Measurements from ENCODE around the gene ZWILCH.
A peak's percentile ranks its signal among the peaks of the same experiment; 100 is the strongest.

The ZWILCH gene

DNA sequence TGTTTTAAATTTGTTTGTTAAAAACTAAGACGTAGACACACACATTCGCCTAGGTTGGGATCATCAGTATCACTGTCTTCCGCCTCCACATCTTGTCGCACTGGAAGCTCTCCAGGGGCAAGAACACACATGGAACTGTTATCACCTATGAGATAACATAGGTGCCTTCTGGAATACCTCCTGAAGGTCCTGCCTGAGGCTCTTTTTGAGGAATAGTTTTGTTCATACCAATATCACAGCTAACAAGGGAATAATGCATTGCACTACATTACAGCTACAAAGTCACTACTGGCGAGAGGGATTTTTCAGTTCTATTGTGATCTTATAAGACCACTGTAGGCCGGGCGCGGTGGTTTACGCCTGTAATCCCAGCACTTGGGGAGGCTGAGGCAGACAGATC, 29.9 kb downstream of the ZWILCH start:
- DNase-seq (ENCODE audit: extremely low read depth in 1 of 2, low read depth in 1 of 2), result no peak

DNA sequence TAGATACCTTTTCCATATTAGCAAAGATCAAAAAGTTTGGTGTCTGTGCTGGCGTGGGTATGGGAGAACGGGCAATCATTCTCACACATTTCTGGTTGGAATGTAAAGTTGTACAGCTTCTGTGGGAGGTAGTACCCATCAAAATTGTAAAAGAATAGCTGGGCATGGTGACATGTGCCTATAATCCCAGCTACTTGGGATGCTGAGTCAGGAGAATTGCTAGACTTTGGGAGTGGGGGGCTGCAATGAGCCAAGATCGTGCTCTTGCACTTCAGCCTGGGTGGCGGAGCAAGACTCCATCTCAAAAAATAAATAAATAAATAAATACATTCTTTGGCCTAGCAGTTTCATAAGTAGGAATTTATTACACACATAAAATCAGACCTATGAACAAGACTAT, 37.8 kb downstream of the ZWILCH start:
- DNase-seq (ENCODE audit: extremely low read depth in 1 of 2, low read depth in 1 of 2), result no peak

DNA sequence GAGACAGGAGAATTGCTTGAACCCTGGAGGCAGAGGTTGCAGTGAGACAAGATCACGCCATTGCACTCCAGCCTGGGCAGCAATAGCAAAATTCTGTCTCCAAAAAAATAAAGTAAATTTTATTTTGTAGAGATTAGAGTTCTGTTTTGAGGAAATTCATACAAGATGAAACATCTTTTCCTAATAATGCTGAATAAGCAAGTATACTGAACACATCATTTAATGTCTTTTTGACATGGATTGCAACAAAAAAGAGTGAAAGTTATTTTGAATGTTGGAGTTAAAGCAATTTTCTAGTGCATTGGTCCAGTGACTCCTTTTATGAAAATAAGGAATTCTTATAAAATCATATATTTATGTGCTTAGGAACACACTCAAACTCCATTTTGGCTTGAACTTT, 40.1 kb downstream of the ZWILCH start:
- no peak for DNase-seq (ENCODE audit: extremely low read depth in 1 of 2, low read depth in 1 of 2)

DNA sequence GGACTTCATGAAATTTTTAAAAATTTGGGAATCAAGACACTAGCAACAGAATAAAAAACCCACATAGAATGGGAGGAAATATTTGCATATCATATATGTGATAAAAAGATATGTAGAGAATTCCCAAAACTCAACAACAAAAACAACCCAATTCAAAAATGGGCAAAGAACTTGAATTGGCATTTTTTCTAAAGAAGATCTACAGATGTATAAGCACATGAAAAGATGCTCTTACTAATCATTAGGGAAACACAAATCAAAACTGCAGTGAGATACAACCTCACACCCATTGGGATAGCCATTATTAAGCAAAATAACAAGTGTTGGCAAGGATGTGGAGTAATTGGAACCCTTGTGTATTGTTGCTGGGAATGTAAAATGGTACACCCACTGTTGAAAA, 50.6 kb downstream of the ZWILCH start:
- DNase-seq (ENCODE audit: extremely low read depth in 1 of 2, low read depth in 1 of 2), result no peak

DNA sequence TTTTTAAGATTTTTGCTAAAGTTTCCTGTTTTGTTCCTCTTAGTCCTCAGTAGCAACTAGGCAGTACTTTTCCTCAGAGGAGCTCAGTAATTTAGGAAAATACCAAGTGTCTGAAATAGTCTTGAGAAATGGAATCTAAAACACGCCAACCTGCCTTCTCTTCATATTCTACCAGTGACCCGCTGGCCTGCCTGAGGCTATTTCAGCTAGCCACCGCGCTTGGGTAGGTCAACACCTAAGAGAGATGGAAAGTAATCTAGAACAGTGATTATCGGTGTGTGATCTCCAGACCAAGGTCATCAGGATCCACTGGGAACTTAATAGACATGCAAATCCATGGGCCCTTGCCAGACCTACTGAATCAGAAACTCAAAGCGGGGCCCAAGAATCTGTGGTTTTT, 53.1 kb downstream of the ZWILCH start:
- no peak for DNase-seq (ENCODE audit: extremely low read depth in 1 of 2, low read depth in 1 of 2)

DNA sequence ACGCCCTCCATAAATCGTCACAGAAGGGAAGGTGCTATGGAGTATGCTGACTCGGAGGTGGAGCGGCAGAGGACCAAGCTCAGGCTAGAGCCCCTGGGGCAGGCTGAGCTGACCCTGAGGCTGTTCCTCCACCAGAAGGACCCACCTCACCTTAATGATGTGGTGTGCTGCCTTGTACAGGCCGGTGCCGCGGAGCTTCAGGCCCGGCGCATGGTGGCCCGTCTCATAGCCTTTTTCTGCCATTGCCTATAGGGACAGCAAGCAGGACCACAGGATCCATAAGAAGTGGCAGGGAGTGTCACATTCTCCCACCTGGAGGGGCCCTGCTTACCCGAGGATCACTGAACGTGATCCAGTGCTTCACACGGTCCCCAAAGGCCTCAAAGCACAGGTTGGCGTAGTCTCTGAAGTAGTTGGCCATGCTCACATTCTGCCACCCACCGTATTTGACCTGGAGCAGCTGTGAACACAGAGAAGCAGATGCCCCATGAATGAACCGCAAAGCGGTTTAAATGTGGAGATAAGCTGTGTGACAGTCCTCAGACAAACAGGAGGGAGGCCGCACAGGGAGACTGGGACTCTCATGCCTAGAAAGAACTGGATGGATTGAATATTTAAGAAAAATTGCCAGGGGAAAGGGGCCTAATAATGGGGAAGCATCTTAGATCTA, 55.9 kb downstream of the ZWILCH start:
- DNase-seq (ENCODE audit: extremely low read depth in 1 of 2, low read depth in 1 of 2), result no peak

DNA sequence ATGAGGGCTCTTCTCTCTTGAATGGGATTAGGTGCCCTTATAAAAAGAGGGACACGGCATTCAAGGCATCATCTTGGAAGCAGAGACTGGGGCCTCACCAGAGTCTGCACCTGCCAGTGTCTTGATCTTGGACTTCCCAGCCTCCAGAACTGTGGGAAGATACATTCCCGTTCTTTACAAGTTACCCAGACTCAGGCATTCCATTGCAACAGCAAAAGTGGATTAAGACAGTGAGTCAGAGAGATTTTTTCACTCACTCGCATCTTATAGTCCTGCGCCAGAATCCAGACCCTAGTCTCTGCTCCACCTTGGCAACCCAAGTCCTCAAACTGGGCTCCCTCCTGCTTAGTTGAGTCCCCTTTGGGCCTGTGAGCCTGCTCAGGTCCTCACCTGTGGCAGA, 58.0 kb downstream of the ZWILCH start:
- DNase-seq (ENCODE audit: extremely low read depth in 1 of 2, low read depth in 1 of 2), result no peak

DNA sequence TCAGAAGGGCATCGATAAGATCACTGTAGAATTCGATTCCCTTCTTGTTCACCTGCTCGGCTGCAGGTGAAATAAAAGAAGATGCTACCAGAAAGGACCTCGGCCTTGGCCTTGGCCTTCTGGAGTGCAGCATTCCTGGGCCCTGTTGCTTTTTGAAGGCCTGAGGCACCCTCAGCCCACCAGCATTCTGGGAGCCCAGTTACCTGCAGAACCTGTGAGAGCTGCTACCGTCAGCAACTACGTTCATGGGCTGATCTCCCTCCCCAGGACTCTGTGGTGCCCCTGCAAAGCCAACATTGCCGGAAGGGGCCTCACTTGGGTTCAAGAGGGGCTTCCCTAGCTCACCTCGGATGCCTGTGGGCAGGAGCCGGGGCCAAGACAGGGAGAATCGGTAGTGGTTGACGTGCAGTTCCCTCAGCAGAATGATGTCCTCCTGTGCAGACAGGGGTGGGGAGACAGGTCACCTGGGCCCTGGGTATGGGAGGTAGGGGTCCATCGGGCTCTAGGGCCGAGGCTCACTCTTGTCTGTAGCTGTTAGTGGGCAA, 58.5 kb downstream of the ZWILCH start:
- no peak for DNase-seq (ENCODE audit: extremely low read depth in 1 of 2, low read depth in 1 of 2)

DNA sequence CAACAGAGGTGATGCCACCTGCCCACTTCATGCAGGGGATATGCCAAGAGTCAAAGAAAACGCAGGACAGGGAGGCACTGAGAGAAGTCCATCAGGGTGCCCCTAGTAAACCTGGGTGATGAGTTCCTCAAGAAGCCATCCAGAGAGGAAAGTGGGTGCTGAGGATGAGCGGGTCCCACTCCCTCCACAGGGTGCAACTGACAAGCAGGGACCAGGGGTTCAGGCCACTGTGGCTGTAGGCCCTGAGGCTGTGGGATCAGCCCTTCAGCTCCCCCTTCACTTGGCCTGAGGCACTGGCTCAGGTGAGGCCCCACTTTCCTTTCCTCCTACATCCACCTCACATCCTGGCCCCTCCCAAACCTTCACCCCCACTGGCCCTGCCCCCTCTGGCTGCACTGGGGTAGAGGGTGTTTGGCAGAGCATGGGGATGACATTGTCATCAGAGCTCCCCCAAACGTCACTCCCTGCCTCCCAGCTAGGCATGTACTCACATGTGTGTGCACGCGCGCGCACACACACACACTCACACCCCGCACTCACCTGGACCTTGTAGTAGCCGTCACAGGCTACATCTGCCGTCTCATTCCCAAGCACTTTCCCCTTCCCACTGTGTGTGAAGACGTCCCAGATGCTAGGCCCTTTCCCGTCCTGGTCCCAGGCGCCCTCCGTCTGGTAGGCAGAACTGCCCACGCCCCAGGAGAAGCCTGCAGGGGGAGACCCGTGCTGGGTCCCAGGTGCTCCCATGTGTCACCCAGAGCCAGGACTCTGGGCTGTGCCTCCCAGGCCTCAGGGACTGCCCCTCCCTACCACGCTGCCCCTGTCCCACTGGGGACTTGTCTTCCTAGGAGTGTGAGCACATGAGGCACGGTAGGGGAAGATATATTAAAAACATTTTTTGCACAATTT, 59.3 kb downstream of the ZWILCH start:
- DNase-seq (ENCODE audit: extremely low read depth in 1 of 2, low read depth in 1 of 2), result no peak

DNA sequence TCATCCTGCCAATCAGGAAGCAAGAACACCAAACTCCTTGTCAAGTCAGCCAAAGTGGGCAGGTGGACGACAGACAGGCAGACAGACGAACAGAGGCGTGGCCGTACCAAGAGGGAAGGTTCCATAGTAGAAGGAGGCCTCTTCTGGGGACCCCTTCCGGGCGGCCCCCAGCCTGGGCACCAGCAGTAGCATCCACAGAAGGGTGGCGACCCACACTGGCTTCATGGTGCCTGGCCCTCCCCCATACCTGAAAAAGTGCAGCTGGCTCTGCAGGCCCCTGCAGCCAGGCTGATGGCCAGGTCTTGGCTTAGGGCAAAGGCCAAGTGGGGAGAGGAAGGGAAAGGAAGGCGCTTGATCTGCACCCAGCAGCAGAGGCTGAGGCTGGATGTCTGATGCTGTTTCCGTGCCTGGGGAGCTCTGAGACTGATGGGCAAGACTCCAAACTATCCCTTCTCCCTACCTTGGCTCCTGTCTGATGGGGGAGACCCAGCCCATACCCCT, 60.1 kb downstream of the ZWILCH start:
- DNase-seq (ENCODE audit: extremely low read depth in 1 of 2, low read depth in 1 of 2), result no peak

DNA sequence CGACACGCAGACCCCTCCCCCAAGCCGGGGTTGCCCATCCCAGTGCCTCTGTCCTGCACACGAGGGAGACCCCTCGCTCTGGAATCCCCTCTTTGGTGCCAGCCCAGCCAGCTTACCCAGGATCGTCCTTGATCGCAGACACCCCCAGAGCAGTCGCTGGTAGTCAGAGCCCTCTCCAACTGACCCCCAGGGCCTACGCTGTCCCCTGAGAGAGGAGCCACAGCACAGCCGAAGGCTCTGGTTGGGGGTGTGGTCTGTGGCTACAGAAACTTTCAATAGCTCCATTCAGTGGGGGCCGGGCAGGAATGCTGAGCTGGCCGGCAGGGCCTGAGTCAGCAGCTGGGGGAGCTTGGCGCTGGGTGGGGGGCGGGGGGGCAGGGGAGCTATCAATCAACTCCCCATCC, 60.6 kb downstream of the ZWILCH start, which contains the start of gene LCTL:
LCTL (minus strand) TSS at position 258 of the 404 bp plus-strand sequence. CDS start 633 bp downstream, outside the sequence.
- no peak for DNase-seq (ENCODE audit: extremely low read depth in 1 of 2, low read depth in 1 of 2)

DNA sequence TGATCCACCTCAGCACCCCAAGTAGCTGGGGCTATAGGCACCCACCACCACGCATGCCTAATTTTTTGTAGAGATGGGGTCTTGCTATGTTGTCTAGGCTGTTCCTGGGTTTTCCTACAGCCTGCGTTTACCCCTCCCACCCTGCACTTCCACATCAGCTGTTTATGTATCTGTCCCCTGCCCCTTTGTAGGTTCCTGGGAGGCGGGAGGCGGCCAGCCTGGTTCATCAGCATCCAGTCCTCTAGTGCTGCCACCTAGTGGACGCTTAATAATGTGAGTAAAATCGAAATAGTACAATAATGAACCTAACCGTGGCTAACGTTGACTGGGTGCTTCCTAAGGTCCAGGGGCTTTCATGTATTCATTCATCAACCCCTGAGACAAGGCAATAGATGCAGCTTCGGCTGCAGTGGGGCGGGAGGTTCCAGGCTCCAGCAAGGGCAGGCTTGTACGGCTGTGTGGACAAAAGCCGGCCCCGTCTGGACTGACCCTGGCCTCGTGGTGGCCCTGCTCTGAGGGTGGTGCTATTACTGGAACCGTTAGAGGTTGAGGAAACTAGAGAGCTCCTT, 61.9 kb downstream of the ZWILCH start:
- DNase-seq (ENCODE audit: extremely low read depth in 1 of 2, low read depth in 1 of 2), result peak; percentile 5 to 8

DNA sequence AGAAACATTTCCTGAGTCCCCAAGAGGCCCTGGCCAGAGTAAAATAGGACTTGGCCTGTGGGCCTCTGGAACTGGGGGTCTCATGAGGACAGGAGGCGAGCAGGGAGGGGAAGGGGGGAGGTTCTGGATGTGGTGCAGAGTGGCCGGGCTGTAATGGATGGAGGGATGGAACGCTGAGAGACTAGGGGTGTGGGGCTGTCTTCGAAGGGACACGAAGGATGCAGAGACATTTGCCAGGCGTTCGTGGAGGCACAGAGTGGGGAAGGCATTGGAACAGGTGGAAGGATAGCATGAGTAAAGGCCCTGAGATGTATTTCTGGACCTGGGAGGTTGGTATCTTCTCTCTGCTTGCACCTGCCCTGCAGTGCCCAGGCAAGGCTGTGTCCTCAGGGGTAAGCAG, 62.8 kb downstream of the ZWILCH start:
- no peak for DNase-seq (ENCODE audit: extremely low read depth in 1 of 2, low read depth in 1 of 2)

DNA sequence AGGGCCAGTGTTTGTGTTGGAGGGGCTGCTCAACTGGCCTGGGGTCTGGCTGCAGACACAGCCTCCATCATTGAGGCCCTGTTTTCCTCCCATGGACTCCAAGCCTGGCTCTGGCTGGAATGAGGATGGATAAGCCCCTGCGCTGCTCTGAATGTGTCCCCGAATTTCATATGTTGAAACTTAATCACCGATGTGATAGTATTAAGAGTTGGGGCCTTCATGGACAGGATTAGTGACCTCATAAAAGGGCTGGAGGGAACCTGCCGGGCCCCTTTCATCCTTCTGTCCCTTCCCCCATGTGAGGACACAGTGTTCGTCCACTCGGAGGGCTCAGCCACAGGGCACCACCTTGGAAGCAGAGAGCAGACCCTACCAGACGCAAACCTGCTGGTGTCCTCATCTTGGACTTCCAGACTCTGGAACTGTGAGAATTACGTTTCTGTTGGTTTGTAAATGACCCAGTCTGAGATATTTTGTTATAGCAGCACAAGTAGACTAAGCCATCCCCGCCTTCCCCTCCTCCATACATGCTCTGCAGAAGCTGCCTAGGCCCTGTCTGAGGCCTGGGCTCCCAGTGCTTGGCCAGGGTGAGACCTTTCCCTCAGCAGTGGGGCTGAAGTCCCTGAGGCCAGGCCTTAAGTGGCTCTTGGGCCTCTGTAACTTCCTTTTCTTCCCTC, 64.5 kb downstream of the ZWILCH start:
- no peak for DNase-seq (ENCODE audit: extremely low read depth in 1 of 2, low read depth in 1 of 2)

DNA sequence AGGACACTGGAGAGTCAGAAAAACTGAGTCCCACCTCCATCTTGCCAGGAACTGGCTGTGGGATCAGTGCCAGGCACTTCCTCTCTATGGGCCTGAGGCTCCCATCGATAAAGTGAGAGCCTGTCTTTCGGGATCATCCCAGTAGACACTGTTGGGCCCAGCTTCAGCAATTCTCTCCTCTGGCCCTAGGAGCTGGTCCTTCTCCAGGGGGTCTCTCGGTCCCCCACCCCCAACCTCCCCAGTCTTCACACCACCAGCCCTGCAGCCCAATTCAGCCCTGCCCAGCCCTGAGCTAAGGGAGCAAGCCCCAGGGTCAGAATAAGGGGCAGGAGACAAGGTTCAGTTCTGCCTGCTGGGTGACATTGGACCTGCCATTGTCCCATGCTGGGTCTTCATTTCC, 65.2 kb downstream of the ZWILCH start:
- DNase-seq (ENCODE audit: extremely low read depth in 1 of 2, low read depth in 1 of 2), result no peak

DNA sequence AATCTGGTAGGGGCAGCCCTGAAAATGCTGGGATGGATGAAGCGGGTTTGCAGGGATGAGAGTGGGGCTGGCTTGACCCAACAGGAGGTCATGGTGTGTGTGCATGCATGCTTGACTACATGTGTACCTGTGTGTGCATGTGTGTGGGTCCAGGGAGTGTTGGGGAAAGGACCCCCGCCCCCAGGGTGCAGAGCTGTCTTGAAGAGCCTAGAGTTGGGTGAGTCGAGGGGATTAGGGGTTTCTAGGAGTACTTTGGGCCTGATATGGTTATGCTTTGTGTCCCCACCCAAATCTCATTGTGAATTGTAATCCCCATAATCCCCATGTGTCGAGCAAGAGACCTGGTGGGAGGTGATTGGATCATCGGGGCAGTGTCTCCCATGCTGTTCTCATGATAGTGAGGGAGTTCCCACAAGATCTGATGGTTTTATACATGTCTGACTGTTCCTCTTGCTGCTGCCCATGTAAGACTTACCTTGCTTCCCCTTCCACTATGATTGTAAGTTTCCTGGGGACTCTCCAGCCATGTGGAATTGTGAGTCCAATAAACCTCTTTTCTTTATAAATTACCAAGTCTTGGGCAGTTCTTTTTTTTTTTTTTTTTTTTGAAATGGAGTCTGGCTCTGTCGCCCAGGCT, 65.8 kb downstream of the ZWILCH start:
- no peak for DNase-seq (ENCODE audit: extremely low read depth in 1 of 2, low read depth in 1 of 2)

DNA sequence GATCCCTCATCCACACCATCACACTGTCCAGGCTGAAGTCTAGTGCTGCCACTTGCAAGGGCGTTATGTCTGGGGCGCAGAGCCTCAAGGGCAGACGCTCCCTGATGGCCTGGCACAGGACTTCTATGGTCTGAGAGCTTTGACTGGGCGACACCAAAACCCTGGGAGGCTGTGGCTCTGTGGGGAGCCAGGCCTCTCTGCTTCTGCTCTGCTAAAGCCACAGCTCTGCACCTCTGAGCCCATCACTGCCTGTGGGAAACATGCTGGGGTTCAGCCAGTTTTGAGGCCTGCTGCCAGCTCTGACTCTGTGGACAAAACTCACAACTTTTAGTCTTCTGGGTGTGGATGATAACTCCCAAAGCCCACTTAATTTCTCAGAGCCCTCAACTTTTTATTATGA, 67.0 kb downstream of the ZWILCH start:
- no peak for DNase-seq (ENCODE audit: extremely low read depth in 1 of 2, low read depth in 1 of 2)

DNA sequence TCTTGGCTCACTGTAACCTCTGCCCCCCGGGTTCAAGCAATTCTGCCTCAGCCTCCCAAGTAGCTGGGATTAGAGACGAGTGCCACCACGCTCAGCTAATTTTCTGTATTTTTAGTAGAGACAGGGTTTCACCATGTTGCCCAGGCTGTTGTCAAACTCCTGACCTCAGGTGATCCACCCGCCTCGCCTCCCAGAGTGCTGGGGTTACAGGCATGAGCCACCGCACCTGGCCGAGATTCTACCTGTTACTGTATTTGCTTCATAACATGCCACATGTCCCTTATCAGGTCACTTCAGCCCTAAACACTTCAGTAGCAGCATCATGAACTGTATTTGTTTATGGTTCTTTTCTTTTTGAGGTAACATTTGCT, 68.2 kb downstream of the ZWILCH start:
- DNase-seq (ENCODE audit: extremely low read depth in 1 of 2, low read depth in 1 of 2), result no peak

DNA sequence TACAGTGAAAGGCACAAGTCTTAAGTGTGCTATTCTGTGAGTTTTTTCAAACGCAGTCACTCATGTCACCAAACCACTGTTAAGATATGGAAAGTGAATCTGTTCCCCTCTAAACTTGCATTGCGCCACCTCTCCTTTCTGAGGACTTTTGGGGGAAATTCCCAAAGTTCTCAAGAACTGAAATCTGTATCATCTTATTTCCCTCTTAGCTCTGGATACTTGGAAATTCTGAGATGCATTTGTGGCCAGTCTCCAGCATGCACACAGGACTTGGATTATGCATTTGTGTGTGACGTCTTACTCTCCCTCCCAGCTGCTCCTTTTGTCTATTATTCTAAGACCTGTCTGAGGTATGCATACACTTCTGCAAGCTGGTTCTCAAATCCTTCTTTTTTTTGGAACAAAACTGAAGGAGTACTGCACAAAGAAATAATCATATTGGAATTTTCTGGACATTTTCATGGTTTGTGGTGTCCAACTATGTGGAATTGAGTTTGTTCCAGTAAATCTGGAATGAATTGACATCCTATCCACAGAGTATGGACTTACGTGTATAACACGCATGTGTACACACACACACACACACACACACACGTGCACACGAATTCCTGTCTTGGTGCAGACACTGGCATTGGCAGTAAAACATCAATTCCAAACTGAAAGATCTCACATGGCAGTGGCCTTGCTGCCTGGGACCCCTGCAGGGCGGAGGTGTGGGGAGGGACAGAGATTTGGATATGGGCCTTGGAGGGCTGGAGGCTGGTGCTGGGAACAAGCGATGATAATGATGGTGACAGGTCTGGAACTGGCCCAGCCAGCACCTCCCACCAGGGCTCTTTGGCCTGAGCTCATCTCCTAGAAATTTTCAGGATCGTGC, 68.8 kb downstream of the ZWILCH start:
- no peak for DNase-seq (ENCODE audit: extremely low read depth in 1 of 2, low read depth in 1 of 2)

DNA sequence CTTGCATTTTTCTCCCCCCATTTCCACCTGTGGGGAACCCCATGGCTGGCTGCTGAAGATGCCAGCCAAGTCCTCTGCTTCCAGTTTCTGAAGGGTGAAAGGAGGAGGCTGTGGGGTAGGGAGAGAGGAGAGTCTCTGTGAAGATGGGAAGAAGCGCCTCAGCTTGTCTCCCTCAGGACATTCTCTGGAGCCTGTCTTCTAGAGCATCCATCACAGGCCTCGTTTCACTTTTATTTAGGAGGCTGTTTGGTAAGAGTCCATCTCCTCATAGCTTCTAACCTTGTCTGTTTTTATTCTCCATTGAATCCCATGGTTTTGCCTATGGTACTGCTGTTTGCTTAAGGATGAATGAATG, 69.4 kb downstream of the ZWILCH start:
- no peak for DNase-seq (ENCODE audit: extremely low read depth in 1 of 2, low read depth in 1 of 2)
